ENCODE results near the gene TMEM150B. TPM values are rescaled to one million over a fixed set of nuclear protein-coding genes. Genes with fewer than 3 reads are reported as not detected.
A peak's percentile ranks its signal among the peaks of the same experiment; 100 is the strongest.

TMEM150B gene
- total and polyA plus RNA-seq, 2 of the 13 experiments (the other 11 are each of a cell fraction or from before 2014, with no cell fraction given): 1.3 to 1.8 TPM

DNA sequence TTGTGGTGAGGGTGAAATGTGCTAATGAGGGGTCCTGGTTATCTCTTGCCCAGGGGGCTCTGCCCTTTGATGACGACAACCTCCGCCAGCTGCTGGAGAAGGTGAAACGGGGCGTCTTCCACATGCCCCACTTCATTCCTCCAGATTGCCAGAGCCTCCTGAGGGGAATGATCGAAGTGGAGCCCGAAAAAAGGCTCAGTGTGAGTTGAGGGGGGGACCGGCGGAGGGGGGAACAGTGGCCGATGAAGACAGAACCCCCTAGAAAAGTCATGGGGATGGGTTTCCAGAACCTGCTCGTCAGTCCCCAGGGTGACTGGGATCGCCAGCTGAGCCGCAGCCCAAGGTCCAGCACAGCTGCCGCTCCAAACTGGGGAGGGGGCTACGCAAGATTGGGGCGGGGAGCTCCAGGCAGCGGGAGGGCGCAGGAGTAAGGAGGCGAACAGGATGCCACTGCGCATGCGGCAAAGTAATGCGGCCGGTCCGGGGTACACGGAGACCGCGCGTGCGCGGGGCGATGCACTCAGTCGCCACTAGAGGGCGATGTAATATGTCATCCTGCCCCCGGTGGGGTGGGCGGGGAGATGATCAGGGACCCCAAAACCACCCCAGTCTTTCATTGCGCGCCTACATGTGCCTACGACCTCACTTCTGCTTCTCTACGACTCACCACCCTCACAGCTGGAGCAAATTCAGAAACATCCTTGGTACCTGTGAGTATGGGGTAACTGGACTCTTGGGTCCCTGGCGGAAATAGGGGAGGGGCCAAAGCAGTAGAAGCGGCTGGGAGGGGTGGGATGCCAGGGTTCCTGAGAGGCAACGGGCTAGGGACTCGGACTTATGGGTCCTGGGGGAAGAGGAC is 23.5 kb downstream of the TMEM150B start (continued):
- TF ChIP-seq, protein P1, sequence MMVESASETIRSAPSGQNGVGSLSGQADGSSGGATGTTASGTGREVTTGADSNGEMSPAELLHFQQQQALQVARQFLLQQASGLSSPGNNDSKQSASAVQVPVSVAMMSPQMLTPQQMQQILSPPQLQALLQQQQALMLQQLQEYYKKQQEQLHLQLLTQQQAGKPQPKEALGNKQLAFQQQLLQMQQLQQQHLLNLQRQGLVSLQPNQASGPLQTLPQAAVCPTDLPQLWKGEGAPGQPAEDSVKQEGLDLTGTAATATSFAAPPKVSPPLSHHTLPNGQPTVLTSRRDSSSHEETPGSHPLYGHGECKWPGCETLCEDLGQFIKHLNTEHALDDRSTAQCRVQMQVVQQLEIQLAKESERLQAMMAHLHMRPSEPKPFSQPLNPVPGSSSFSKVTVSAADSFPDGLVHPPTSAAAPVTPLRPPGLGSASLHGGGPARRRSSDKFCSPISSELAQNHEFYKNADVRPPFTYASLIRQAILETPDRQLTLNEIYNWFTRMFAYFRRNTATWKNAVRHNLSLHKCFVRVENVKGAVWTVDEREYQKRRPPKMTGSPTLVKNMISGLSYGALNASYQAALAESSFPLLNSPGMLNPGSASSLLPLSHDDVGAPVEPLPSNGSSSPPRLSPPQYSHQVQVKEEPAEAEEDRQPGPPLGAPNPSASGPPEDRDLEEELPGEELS (CRISPR knock-in tag; IDR thresholded peaks at IDR 0.05): no peak
- no peak for TF ChIP-seq SATB2 (CRISPR knock-in tag; IDR thresholded peaks at IDR 0.05)
- 0 out of 2 replicates have a peak, but pooled peaks have one; percentile 39 for TF ChIP-seq IKZF5 (CRISPR knock-in tag; IDR thresholded peaks at IDR 0.05)
- TF ChIP-seq ZNF619 (CRISPR knock-in tag; IDR thresholded peaks at IDR 0.05): no peak
- TF ChIP-seq ZNF354B (CRISPR knock-in tag; IDR thresholded peaks at IDR 0.05): no peak
- TF ChIP-seq, protein P2, sequence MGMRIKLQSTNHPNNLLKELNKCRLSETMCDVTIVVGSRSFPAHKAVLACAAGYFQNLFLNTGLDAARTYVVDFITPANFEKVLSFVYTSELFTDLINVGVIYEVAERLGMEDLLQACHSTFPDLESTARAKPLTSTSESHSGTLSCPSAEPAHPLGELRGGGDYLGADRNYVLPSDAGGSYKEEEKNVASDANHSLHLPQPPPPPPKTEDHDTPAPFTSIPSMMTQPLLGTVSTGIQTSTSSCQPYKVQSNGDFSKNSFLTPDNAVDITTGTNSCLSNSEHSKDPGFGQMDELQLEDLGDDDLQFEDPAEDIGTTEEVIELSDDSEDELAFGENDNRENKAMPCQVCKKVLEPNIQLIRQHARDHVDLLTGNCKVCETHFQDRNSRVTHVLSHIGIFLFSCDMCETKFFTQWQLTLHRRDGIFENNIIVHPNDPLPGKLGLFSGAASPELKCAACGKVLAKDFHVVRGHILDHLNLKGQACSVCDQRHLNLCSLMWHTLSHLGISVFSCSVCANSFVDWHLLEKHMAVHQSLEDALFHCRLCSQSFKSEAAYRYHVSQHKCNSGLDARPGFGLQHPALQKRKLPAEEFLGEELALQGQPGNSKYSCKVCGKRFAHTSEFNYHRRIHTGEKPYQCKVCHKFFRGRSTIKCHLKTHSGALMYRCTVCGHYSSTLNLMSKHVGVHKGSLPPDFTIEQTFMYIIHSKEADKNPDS (CRISPR knock-in tag; IDR thresholded peaks at IDR 0.05): no peak
- TF ChIP-seq BATF2 (CRISPR knock-in tag; IDR thresholded peaks at IDR 0.05): no peak
- no peak; the same call in none of the 2 replicates for TF ChIP-seq NRL (CRISPR knock-in tag; IDR thresholded peaks at IDR 0.05; ENCODE audit: borderline replicate concordance)
- TF ChIP-seq PHF8 (CRISPR knock-in tag; IDR thresholded peaks at IDR 0.05): peak; percentile 36; the same call in 1 of the 2 replicates
- no peak for TF ChIP-seq ZNF577 (CRISPR knock-in tag; IDR thresholded peaks at IDR 0.05; ENCODE audit: borderline replicate concordance, low read depth)
- TF ChIP-seq, protein P3, sequence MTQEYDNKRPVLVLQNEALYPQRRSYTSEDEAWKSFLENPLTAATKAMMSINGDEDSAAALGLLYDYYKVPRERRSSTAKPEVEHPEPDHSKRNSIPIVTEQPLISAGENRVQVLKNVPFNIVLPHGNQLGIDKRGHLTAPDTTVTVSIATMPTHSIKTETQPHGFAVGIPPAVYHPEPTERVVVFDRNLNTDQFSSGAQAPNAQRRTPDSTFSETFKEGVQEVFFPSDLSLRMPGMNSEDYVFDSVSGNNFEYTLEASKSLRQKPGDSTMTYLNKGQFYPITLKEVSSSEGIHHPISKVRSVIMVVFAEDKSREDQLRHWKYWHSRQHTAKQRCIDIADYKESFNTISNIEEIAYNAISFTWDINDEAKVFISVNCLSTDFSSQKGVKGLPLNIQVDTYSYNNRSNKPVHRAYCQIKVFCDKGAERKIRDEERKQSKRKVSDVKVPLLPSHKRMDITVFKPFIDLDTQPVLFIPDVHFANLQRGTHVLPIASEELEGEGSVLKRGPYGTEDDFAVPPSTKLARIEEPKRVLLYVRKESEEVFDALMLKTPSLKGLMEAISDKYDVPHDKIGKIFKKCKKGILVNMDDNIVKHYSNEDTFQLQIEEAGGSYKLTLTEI (CRISPR knock-in tag; conservative IDR thresholded peaks at IDR 0.05): no peak
- no peak for TF ChIP-seq TCF7 (IDR thresholded peaks at IDR 0.05; ENCODE audit: low read depth)
- no peak for TF ChIP-seq SMARCE1 (IDR thresholded peaks at IDR 0.05; ENCODE audit: borderline replicate concordance)
- peak; percentile 57; the same call in 1 of the 2 replicates for TF ChIP-seq ZSCAN31 (CRISPR knock-in tag; IDR thresholded peaks at IDR 0.05; ENCODE audit: low read depth)
- no peak for TF ChIP-seq RFX5 (IDR thresholded peaks at IDR 0.05; ENCODE audit: low read depth, low read length)
- TF ChIP-seq NR2F6 (IDR thresholded peaks at IDR 0.05): no peak; the same call in 1 of the 2 replicates
- peak; percentile 35; the same call in 1 of the 2 replicates for TF ChIP-seq NR2F6 (CRISPR knock-in tag; IDR thresholded peaks at IDR 0.05)
- no peak for TF ChIP-seq ARNTL (CRISPR knock-in tag; IDR thresholded peaks at IDR 0.05)
- TF ChIP-seq, protein P4, sequence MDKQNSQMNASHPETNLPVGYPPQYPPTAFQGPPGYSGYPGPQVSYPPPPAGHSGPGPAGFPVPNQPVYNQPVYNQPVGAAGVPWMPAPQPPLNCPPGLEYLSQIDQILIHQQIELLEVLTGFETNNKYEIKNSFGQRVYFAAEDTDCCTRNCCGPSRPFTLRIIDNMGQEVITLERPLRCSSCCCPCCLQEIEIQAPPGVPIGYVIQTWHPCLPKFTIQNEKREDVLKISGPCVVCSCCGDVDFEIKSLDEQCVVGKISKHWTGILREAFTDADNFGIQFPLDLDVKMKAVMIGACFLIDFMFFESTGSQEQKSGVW (CRISPR knock-in tag; IDR thresholded peaks at IDR 0.05; ENCODE audit: borderline replicate concordance): no peak
- TF ChIP-seq ZSCAN25 (CRISPR knock-in tag; IDR thresholded peaks at IDR 0.05): no peak
- TF ChIP-seq MXD4 (CRISPR knock-in tag; IDR thresholded peaks at IDR 0.05): no peak; the same call in 1 of the 2 replicates

Data from HepG2 (cell line).